H9 (cell line): ENCODE measurements around the gene LGALS8. TPM values are rescaled to one million over a fixed set of nuclear protein-coding genes. Genes with fewer than 3 reads are reported as not detected.
A peak's percentile ranks its signal among the peaks of the same experiment; 100 is the strongest.

Experiments
- DNase-seq: peaks from one replicate; pipeline ENCODE4 v3.0.0-alpha.2; 2017
- H2AFZ ChIP-seq: one replicate; pipeline ENCODE4 v1.6.1; 2013; ENCODE audit warnings: mild to moderate bottlenecking, low read length, control low read depth, moderate library complexity
- H2AK5ac ChIP-seq: 2 replicates; pipeline ENCODE4 v1.6.1; 2013; ENCODE audit warnings: low read length, control low read depth, mixed read lengths; ENCODE audit not compliant: insufficient read length
- H2BK120ac ChIP-seq: one replicate; pipeline ENCODE4 v1.6.1; 2013; ENCODE audit warnings: low read depth, mild to moderate bottlenecking, low read length, control low read depth, inconsistent platforms; ENCODE audit not compliant: poor library complexity, severe bottlenecking
- H2BK12ac ChIP-seq: 2 replicates; pipeline ENCODE4 v1.6.1; 2013; ENCODE audit warnings: low read length, control low read depth, mixed read lengths, low read depth; ENCODE audit not compliant: insufficient read length
- H2BK15ac ChIP-seq: 2 replicates; pipeline ENCODE4 v1.6.1; 2013; ENCODE audit warnings: low read depth, low read length, control low read depth
- H2BK20ac ChIP-seq: one replicate; pipeline ENCODE4 v1.6.1; 2013; ENCODE audit warnings: low read depth, mild to moderate bottlenecking, low read length, control low read depth, inconsistent platforms; ENCODE audit not compliant: poor library complexity, severe bottlenecking
- H2BK5ac ChIP-seq: 2 replicates; pipeline ENCODE4 v1.6.1; 2013; ENCODE audit warnings: low read length, control low read depth, mixed read lengths; ENCODE audit not compliant: insufficient read length
- H3K14ac ChIP-seq: 2 replicates; pipeline ENCODE4 v1.6.1; 2013; ENCODE audit warnings: low read length, control low read depth; ENCODE audit not compliant: insufficient read depth
- H3K18ac ChIP-seq: 2 replicates; pipeline ENCODE4 v1.6.1; 2013; ENCODE audit warnings: low read depth, mild to moderate bottlenecking, mixed read lengths, low read length, control low read depth; ENCODE audit not compliant: insufficient read length
- H3K23ac ChIP-seq: 2 replicates; pipeline ENCODE4 v1.6.1; 2013; ENCODE audit warnings: low read length, control low read depth, mixed read lengths, low read depth; ENCODE audit not compliant: insufficient read length
- H3K23me2 ChIP-seq: 2 replicates; pipeline ENCODE4 v1.6.1; 2013; ENCODE audit warnings: low read depth, mild to moderate bottlenecking, mixed read lengths, low read length, control low read depth; ENCODE audit not compliant: insufficient read length, poor library complexity, severe bottlenecking
- H3K27ac ChIP-seq: 2 replicates; pipeline ENCODE4 v1.5.1; 2013; ENCODE audit warnings: low read length, control low read depth, mixed read lengths, low read depth; ENCODE audit not compliant: insufficient read length
- H3K27me3 ChIP-seq: 2 replicates; pipeline ENCODE4 v1.6.1; 2013; ENCODE audit warnings: low read length, control low read depth, inconsistent platforms; ENCODE audit not compliant: insufficient read depth
- H3K4ac ChIP-seq: 2 replicates; pipeline ENCODE4 v1.6.1; 2013; ENCODE audit warnings: low read depth, mild to moderate bottlenecking, control low read depth, inconsistent platforms, low read length, moderate library complexity
- H3K4me1 ChIP-seq: 2 replicates; pipeline ENCODE4 v1.6.1; 2013; ENCODE audit warnings: low read length, control low read depth, inconsistent platforms; ENCODE audit not compliant: insufficient read depth
- H3K4me2 ChIP-seq: 2 replicates; pipeline ENCODE4 v1.6.1; 2013; ENCODE audit warnings: low read length, control low read depth, mixed read lengths; ENCODE audit not compliant: insufficient read length, insufficient read depth
- H3K56ac ChIP-seq: 2 replicates; pipeline ENCODE4 v1.6.1; 2013; ENCODE audit warnings: low read depth, mild to moderate bottlenecking, mixed read lengths, low read length, control low read depth; ENCODE audit not compliant: insufficient read length
- H3K79me1 ChIP-seq: 2 replicates; pipeline ENCODE4 v1.6.1; 2013; ENCODE audit warnings: low read depth, mild to moderate bottlenecking, moderate library complexity, low read length, control low read depth, inconsistent platforms; ENCODE audit not compliant: insufficient read depth, poor library complexity, severe bottlenecking
- H3K79me2 ChIP-seq: 2 replicates; pipeline ENCODE4 v1.6.1; 2013; ENCODE audit warnings: low read length, control low read depth, inconsistent platforms; ENCODE audit not compliant: insufficient read depth
- H3K9ac ChIP-seq: 2 replicates; pipeline ENCODE4 v1.6.1; 2013; ENCODE audit warnings: low read length, control low read depth, mixed read lengths; ENCODE audit not compliant: insufficient read length; ENCODE audit errors: extremely low read depth
- H3K9me3 ChIP-seq: one replicate; pipeline ENCODE4 v1.6.1; 2013; ENCODE audit warnings: low read depth, low read length, inconsistent platforms; ENCODE audit not compliant: control insufficient read depth
- H3T11ph ChIP-seq: one replicate; pipeline ENCODE4 v1.6.1; 2013; ENCODE audit warnings: mild to moderate bottlenecking, low read length, control low read depth, inconsistent platforms
- H4K20me1 ChIP-seq: one replicate; pipeline ENCODE4 v1.6.1; 2013; ENCODE audit not compliant: control insufficient read depth, insufficient read length, insufficient read depth
- H4K5ac ChIP-seq: 2 replicates; pipeline ENCODE4 v1.6.1; 2013; ENCODE audit warnings: low read depth, mild to moderate bottlenecking, mixed read lengths, low read length, control low read depth; ENCODE audit not compliant: insufficient read length
- H4K8ac ChIP-seq: replicated peaks from 2 replicates; pipeline ENCODE4 v1.6.1; 2013; ENCODE audit warnings: low read length, control low read depth, mixed read lengths, low read depth; ENCODE audit not compliant: insufficient read length
- H4K91ac ChIP-seq: 2 replicates; pipeline ENCODE4 v1.6.1; 2013; ENCODE audit warnings: low read depth, mild to moderate bottlenecking, moderate library complexity, mixed read lengths, low read length, control low read depth; ENCODE audit not compliant: insufficient read length
- H3K27ac Mint-ChIP-seq, 3 experiments: 2 replicates in 2 of 3; 3 replicates in 1 of 3; pipeline ENCODE4 v1.8.0; 2020 to 2021; ENCODE audit warnings: mixed read lengths in 3 of 3, mild to moderate bottlenecking in 1 of 3, moderate library complexity in 1 of 3
- H3K27me3 Mint-ChIP-seq: 2 replicates; pipeline ENCODE4 v1.8.0; 2021; ENCODE audit warnings: low read depth, mild to moderate bottlenecking, moderate library complexity, mixed read lengths
- H3K36me3 Mint-ChIP-seq, 3 experiments: 2 replicates in 2 of 3; 3 replicates in 1 of 3; pipeline ENCODE4 v1.8.0; 2020 to 2021; ENCODE audit warnings: low read depth in 3 of 3, mixed read lengths in 3 of 3; ENCODE audit not compliant: insufficient read depth in 1 of 3
- H3K4me1 Mint-ChIP-seq, 2 experiments: 2 replicates each; pipeline ENCODE4 v1.8.0; 2020; ENCODE audit warnings: mixed read lengths in 2 of 2
- H3K4me3 Mint-ChIP-seq, 2 experiments: 2 replicates in 1 of 2; 3 replicates in 1 of 2; pipeline ENCODE4 v1.8.0; 2020 to 2021; ENCODE audit warnings: mild to moderate bottlenecking in 2 of 2, mixed read lengths in 2 of 2, moderate library complexity in 1 of 2
- H3K9me3 Mint-ChIP-seq, 2 experiments: 2 replicates in 1 of 2; 3 replicates in 1 of 2; pipeline ENCODE4 v1.8.0; 2020; ENCODE audit warnings: mild to moderate bottlenecking in 2 of 2, mixed read lengths in 2 of 2, moderate library complexity in 1 of 2
- WGBS: extraction: QIAGEN DNeasy Blood & Tissue Kit; methylation state at CpG from one replicate; pipeline ENCODE4 v1.1.7; 2013; ENCODE audit warnings: missing lambda C conversion rate, low lambda C conversion rate, mixed read lengths; ENCODE audit not compliant: insufficient read length; ENCODE audit errors: extremely low coverage; 5-methylcytosine and 5-hydroxymethylcytosine counted together
- total RNA-seq: library from RNA; stranded (reverse); gene quantifications from 2 replicates; pipeline ENCODE4 v1.2.1, GENCODE V29; 2021
- TF ChIP-seq, protein P1 (sequence below): fragments of 200-600 bp; sonication (generic); conservative IDR thresholded peaks from 3 replicates; pipeline ENCODE4 v1.8.0; 2021; ENCODE audit warnings: antibody characterized with exemption, mild to moderate bottlenecking

The LGALS8 gene
- total RNA-seq, 1 experiment from 2014 or later, result 14.2 TPM

DNA sequence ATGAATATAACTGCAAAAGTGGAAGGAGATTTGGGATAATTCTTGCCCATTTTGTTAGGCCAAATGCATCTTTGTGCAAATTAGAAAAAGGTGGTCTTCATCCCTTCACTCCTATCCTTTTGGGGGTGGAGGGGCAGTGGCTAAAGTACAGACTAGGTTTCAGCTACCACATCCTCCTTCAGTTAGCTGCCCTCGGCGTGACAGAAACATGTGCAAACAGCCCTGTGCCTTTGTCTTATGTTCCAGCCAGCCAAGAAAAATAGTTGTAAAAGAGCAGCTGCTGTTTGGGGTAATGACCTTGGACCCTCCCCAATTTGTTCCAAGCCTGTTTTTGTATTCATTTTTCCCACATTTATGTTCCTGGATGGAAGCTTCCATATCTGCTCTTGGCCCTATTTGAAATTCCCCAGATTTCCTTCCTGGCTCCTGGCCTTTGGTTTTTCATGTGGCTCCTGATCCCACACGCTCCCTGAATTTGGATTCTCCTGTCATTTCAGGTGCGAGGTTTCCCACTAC is 8.3 kb upstream of the LGALS8 start:
- Mint-ChIP-seq H3K4me3 (no peak overlapping the region), H3K27me3 (no peaks in the 10 kb centered on the region), H3K4me1 (peaks cover 12 to 13% of the 10 kb centered on the region in 2 experiments), H3K27ac (peak overlapping the region in 1 of 3 experiments; percentile 62; a peak in 2 of 7 replicates), H3K36me3 (no peaks in the 10 kb centered on the region), H3K9me3 (no peaks in the 10 kb centered on the region)
- TF ChIP-seq, protein P1, sequence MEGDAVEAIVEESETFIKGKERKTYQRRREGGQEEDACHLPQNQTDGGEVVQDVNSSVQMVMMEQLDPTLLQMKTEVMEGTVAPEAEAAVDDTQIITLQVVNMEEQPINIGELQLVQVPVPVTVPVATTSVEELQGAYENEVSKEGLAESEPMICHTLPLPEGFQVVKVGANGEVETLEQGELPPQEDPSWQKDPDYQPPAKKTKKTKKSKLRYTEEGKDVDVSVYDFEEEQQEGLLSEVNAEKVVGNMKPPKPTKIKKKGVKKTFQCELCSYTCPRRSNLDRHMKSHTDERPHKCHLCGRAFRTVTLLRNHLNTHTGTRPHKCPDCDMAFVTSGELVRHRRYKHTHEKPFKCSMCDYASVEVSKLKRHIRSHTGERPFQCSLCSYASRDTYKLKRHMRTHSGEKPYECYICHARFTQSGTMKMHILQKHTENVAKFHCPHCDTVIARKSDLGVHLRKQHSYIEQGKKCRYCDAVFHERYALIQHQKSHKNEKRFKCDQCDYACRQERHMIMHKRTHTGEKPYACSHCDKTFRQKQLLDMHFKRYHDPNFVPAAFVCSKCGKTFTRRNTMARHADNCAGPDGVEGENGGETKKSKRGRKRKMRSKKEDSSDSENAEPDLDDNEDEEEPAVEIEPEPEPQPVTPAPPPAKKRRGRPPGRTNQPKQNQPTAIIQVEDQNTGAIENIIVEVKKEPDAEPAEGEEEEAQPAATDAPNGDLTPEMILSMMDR, result no peak
- Histone ChIP-seq H2BK120ac (no peak overlapping the region), H3K4me1 (no peaks in the 10 kb centered on the region), H3K4ac (no peak overlapping the region), H3K18ac (no peak overlapping the region), H2BK20ac (no peak overlapping the region), H4K5ac (no peak overlapping the region), H4K8ac (no peak overlapping the region), H3K27me3 (no peaks in the 10 kb centered on the region), H3K79me1 (no peaks in the 10 kb centered on the region), H3K9ac (no peak overlapping the region), H3K56ac (no peak overlapping the region), H3T11ph (no peak overlapping the region), H3K27ac (no peak overlapping the region), H3K23ac (no peak overlapping the region), H3K23me2 (no peaks in the 10 kb centered on the region), H4K91ac (no peak overlapping the region), H3K4me2 (no peak overlapping the region), H3K79me2 (no peaks in the 10 kb centered on the region), H2BK5ac (no peak overlapping the region), H4K20me1 (no peaks in the 10 kb centered on the region), H2AK5ac (no peak overlapping the region), H2BK15ac (no peak overlapping the region), H2BK12ac (no peak overlapping the region), H3K9me3 (no peaks in the 10 kb centered on the region), H2AFZ (no peak overlapping the region), H3K14ac (no peak overlapping the region)
- WGBS, result no CpG with 5 or more reads among the region's 4 CpGs
- no peak for DNase-seq
